ENCODE measurements around the gene SLC36A3. TPM values are rescaled to one million over a fixed set of nuclear protein-coding genes. Genes with fewer than 3 reads are reported as not detected.

Gene SLC36A3
- total and polyA plus RNA-seq, 2 of the 4 experiments (the other 2 are of a cell fraction) = not detected

DNA sequence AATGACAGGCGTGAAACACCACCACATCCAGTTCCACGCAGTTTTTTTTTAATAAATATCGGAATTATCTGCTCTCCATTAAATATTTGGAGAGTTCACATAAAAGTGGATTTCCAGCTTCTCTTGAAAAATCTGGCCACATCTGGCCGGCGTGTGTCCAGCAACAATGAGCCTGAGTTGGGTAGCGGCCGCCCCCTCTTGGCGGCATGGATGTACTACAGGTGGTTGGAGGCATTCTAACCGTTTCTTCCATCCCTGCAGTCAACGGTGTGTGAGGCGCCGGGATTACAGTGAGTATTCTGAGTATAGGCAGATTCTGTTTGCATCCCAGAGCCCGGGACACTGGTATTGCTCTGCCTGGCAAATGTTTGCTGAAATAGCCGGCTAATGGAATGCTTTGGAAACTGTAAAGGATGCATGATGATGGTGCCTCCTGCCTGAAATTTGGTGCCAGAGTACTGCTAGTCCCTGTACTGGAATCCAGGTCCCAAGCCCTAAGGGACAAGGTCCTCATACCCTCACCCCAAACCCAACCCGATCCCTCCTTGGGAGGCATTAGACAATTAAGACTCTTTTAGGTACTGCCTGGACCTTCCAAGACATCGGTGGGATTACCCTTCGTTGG, 64.2 kb downstream of the SLC36A3 start:
- no peak overlapping the region for H2BK20ac ChIP-seq (ENCODE audit: low read depth, low read length)
- no peak overlapping the region for H3K9ac ChIP-seq (ENCODE audit: low read depth, low read length)
- DNase-seq (peak; percentile 63), ATAC-seq (ENCODE audit: low read depth) (peak; percentile 99)
- peaks cover 18% of the 10 kb centered on the region for H3K27me3 ChIP-seq (ENCODE audit: control insufficient read depth, insufficient read depth, low read length)
- H3K9me1 ChIP-seq (ENCODE audit: insufficient read depth, low read length) = no peaks in the 10 kb centered on the region
- no peak overlapping the region for H4K91ac ChIP-seq (ENCODE audit: insufficient read depth, low read depth, low read length)
- H4K5ac ChIP-seq (ENCODE audit: low read depth, low read length) = no peak overlapping the region
- no peak overlapping the region for H2AK5ac ChIP-seq (ENCODE audit: low read depth, low read length)
- H4K8ac ChIP-seq (ENCODE audit: low read depth in 2 of 2, low read length in 2 of 2) = no peak overlapping the region
- H3K36me3 ChIP-seq (ENCODE audit: control insufficient read depth, insufficient read depth, low read length) = no peaks in the 10 kb centered on the region
- BruUV-seq (replicated peaks) = no TSS peak
- no peak overlapping the region for H3K18ac ChIP-seq (ENCODE audit: low read depth, low read length)
- no peaks in the 10 kb centered on the region for H4K20me1 ChIP-seq (ENCODE audit: insufficient read depth, low read length)
- no peak overlapping the region for H3K27ac ChIP-seq (ENCODE audit: insufficient read depth, low read length)
- H3K56ac ChIP-seq (ENCODE audit: extremely low read depth, insufficient read depth, low read length) = no peak overlapping the region
- ChIA-PET POLR2A (ENCODE audit: unreplicated experiment) (interaction anchor here (0.6 kb wide), 1 partner anchor 97 kb away, joined by 4 read pairs; no protein-coding TSS in a partner anchor), CTCF (interaction anchor here (0.5 to 1.5 kb wide), 15 partner anchors 9 to 532 kb away, joined by 3 to 12 read pairs (median 3); partner anchors contain the start of genes CCDC69 and GM2A)
- H3K23ac ChIP-seq (ENCODE audit: low read depth, low read length) = no peak overlapping the region
- H2BK120ac ChIP-seq (ENCODE audit: low read depth, low read length) = no peak overlapping the region
- no peak overlapping the region for H2BK5ac ChIP-seq (ENCODE audit: low read depth, low read length, poor library complexity, severe bottlenecking)
- H3K4ac ChIP-seq (ENCODE audit: low read depth, low read length) = no peak overlapping the region
- WGBS, 2 experiments (ENCODE audit: extremely low coverage in 2 of 2, insufficient read length in 1 of 2) = 0% methylated on average over 2 of the region's 17 CpGs; no CpG with 5 or more reads in 1 of the 2 experiments
- no peaks in the 10 kb centered on the region for H3K79me1 ChIP-seq (ENCODE audit: low read depth in 1 of 2, low read length in 2 of 2)
- dilution Hi-C loops (cut with HindIII; ENCODE audit: low sequenced_read_pairs, unreplicated experiment) (no loop called here), intact Hi-C loops (cut with micrococcal nuclease) (loop anchor here (1.0 to 5.0 kb wide), 5 partner anchors 75 to 413 kb away; no protein-coding TSS in a partner anchor), in situ Hi-C loops (cut with MboI; ENCODE audit: low sequenced_read_pairs) (loop anchor here (5.0 kb wide), 1 partner anchor 117 kb away; no protein-coding TSS in a partner anchor)
- H3K4me1 ChIP-seq (ENCODE audit: control insufficient read depth, insufficient read depth, low read length) = peaks cover 2% of the 10 kb centered on the region; the same call in 1 of the 2 replicates
- no peak overlapping the region for H3K4me2 ChIP-seq (ENCODE audit: low read depth, low read length)
- no peak overlapping the region for H3K14ac ChIP-seq (replicated peaks; ENCODE audit: low read depth, low read length)
- no peak overlapping the region for H2AK9ac ChIP-seq (replicated peaks; ENCODE audit: low read depth, low read length, poor library complexity)
- H2AFZ ChIP-seq (replicated peaks; ENCODE audit: low read length, poor library complexity) = no peak overlapping the region
- TF ChIP-seq BHLHE40 (IDR thresholded peaks at IDR 0.05; ENCODE audit: low read depth, low read length) (no peak), RAD21 (IDR thresholded peaks at IDR 0.05; ENCODE audit: low read length) (peak; percentile 81), MAZ (IDR thresholded peaks at IDR 0.05; ENCODE audit: borderline replicate concordance, low read depth, low read length) (no peak), NFE2L2 (IDR thresholded peaks at IDR 0.05; ENCODE audit: low read depth, low read length) (no peak), SMC3 (IDR thresholded peaks at IDR 0.05; ENCODE audit: low read depth, low read length) (peak; percentile 60)
- TF ChIP-seq, protein P1, sequence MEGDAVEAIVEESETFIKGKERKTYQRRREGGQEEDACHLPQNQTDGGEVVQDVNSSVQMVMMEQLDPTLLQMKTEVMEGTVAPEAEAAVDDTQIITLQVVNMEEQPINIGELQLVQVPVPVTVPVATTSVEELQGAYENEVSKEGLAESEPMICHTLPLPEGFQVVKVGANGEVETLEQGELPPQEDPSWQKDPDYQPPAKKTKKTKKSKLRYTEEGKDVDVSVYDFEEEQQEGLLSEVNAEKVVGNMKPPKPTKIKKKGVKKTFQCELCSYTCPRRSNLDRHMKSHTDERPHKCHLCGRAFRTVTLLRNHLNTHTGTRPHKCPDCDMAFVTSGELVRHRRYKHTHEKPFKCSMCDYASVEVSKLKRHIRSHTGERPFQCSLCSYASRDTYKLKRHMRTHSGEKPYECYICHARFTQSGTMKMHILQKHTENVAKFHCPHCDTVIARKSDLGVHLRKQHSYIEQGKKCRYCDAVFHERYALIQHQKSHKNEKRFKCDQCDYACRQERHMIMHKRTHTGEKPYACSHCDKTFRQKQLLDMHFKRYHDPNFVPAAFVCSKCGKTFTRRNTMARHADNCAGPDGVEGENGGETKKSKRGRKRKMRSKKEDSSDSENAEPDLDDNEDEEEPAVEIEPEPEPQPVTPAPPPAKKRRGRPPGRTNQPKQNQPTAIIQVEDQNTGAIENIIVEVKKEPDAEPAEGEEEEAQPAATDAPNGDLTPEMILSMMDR (conservative IDR thresholded peaks at IDR 0.05; ENCODE audit: low read depth, low read length) = peak; percentile 93
- no peaks in the 10 kb centered on the region for H3K9me3 ChIP-seq (ENCODE audit: control insufficient read depth, insufficient read depth, low read length)
- H3K4me3 ChIP-seq (ENCODE audit: insufficient read depth, low read depth, low read length) = no peak overlapping the region
- no peak overlapping the region for H2BK15ac ChIP-seq (ENCODE audit: low read depth, low read length)

Measured in IMR-90 (cell line).